ENCODE data around the gene LPIN3.

LPIN3 gene

GRCh38 chr20:41358717-41359116 is 18.1 kb downstream of the LPIN3 start:
- no peaks in the 10 kb centered on the region for H3K9me3 ChIP-seq
- no peak overlapping the region for H3K4me3 ChIP-seq (ENCODE audit: low read depth in 1 of 2, low read length in 1 of 2)
- no peak for TF ChIP-seq CTCF (IDR thresholded peaks at IDR 0.05)
- peaks cover 44% of the 10 kb centered on the region for H3K27me3 ChIP-seq
- no peak overlapping the region for H3K27ac ChIP-seq
- no peaks in the 10 kb centered on the region for H3K36me3 ChIP-seq
- no peaks in the 10 kb centered on the region for H3K4me1 ChIP-seq (ENCODE audit: control insufficient read depth in 1 of 2, insufficient read depth in 1 of 2, low read depth in 1 of 2, low read length in 1 of 2)

- TF ChIP-seq CTCF (IDR thresholded peaks at IDR 0.05), result no peak
- Histone ChIP-seq H3K27ac (no peak overlapping the region), H3K4me1 (ENCODE audit: control insufficient read depth in 1 of 2, insufficient read depth in 1 of 2, low read depth in 1 of 2, low read length in 1 of 2) (no peaks in the 10 kb centered on the region), H3K27me3 (peaks cover 46% of the 10 kb centered on the region), H3K9me3 (no peaks in the 10 kb centered on the region), H3K36me3 (no peaks in the 10 kb centered on the region), H3K4me3 (ENCODE audit: low read depth in 1 of 2, low read length in 1 of 2) (no peak overlapping the region)
Measured at GRCh38 chr20:41359541-41360011, 19.0 kb downstream of the LPIN3 start.

GRCh38 chr20:41360831-41361756 is 20.5 kb downstream of the LPIN3 start:
- no peak for TF ChIP-seq CTCF (IDR thresholded peaks at IDR 0.05)
- H3K36me3 ChIP-seq, result no peaks in the 10 kb centered on the region
- H3K4me1 ChIP-seq (ENCODE audit: control insufficient read depth in 1 of 2, insufficient read depth in 1 of 2, low read depth in 1 of 2, low read length in 1 of 2), result no peaks in the 10 kb centered on the region
- no peaks in the 10 kb centered on the region for H3K9me3 ChIP-seq
- H3K27ac ChIP-seq, result no peak overlapping the region
- H3K27me3 ChIP-seq, result peaks cover 61% of the 10 kb centered on the region
- no peak overlapping the region for H3K4me3 ChIP-seq (ENCODE audit: low read depth in 1 of 2, low read length in 1 of 2)

- Histone ChIP-seq H3K36me3 (no peaks in the 10 kb centered on the region), H3K27ac (no peak overlapping the region), H3K4me1 (ENCODE audit: control insufficient read depth in 1 of 2, insufficient read depth in 1 of 2, low read depth in 1 of 2, low read length in 1 of 2) (no peaks in the 10 kb centered on the region), H3K9me3 (no peaks in the 10 kb centered on the region), H3K4me3 (ENCODE audit: low read depth in 1 of 2, low read length in 1 of 2) (no peak overlapping the region), H3K27me3 (peaks cover 69% of the 10 kb centered on the region)
- no peak for TF ChIP-seq CTCF (IDR thresholded peaks at IDR 0.05)
Measured at GRCh38 chr20:41361757-41362747, 21.4 kb downstream of the LPIN3 start.

GRCh38 chr20:41362748-41363140 is 22.1 kb downstream of the LPIN3 start:
- Histone ChIP-seq H3K36me3 (no peaks in the 10 kb centered on the region), H3K4me1 (ENCODE audit: control insufficient read depth in 1 of 2, insufficient read depth in 1 of 2, low read depth in 1 of 2, low read length in 1 of 2) (no peaks in the 10 kb centered on the region), H3K4me3 (ENCODE audit: low read depth in 1 of 2, low read length in 1 of 2) (no peak overlapping the region), H3K27ac (no peak overlapping the region), H3K9me3 (no peaks in the 10 kb centered on the region), H3K27me3 (peaks cover 76% of the 10 kb centered on the region)
- TF ChIP-seq CTCF (IDR thresholded peaks at IDR 0.05), result no peak
